NB4 (cell line): ENCODE results near the gene HADHB.

Experiments used
- POLR2A ChIP-seq: IDR thresholded peaks from 2 replicates; pipeline ENCODE4 v1.6.1; 2011; ENCODE audit warnings: mild to moderate bottlenecking; ENCODE audit not compliant: insufficient read length; ENCODE audit errors: extremely low read depth
- TF ChIP-seq, protein P1 (sequence below): IDR thresholded peaks from one replicate; pipeline ENCODE4 v1.5.1; 2012; ENCODE audit warnings: low read depth, low read length

DNA sequence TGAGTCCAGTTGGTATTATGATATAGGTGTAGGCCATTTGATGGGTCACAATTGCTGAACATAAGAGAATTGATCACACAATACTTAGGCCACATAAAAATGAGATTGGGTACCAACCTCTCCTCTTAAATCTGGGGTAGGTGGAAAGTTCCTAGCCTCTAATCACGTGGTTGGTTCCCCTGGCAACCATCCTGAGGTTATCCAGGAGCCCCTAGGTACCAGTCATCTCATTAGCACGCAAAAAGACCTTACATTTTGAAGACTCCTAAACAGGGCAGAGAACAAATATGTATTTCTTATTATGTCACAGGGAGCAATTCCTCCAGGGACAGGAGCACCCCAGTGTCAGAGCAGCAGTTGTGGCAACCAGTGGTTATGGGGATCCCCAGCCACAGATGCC is 88.6 kb downstream of the HADHB start:
- TF ChIP-seq, protein P1, sequence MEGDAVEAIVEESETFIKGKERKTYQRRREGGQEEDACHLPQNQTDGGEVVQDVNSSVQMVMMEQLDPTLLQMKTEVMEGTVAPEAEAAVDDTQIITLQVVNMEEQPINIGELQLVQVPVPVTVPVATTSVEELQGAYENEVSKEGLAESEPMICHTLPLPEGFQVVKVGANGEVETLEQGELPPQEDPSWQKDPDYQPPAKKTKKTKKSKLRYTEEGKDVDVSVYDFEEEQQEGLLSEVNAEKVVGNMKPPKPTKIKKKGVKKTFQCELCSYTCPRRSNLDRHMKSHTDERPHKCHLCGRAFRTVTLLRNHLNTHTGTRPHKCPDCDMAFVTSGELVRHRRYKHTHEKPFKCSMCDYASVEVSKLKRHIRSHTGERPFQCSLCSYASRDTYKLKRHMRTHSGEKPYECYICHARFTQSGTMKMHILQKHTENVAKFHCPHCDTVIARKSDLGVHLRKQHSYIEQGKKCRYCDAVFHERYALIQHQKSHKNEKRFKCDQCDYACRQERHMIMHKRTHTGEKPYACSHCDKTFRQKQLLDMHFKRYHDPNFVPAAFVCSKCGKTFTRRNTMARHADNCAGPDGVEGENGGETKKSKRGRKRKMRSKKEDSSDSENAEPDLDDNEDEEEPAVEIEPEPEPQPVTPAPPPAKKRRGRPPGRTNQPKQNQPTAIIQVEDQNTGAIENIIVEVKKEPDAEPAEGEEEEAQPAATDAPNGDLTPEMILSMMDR = no peak
- no peak for TF ChIP-seq POLR2A
